Nephron (organoid): ENCODE data around the gene ROPN1L.
A peak's percentile ranks its signal among the peaks of the same experiment; 100 is the strongest.

Experiments
- H3K27ac Mint-ChIP-seq, 3 experiments: 2 replicates each; pipeline ENCODE4 v1.8.0; 2020; ENCODE audit warnings: mixed read lengths in 3 of 3, mild to moderate bottlenecking in 2 of 3, moderate library complexity in 1 of 3
- H3K27me3 Mint-ChIP-seq: 2 replicates; pipeline ENCODE4 v1.8.0; 2021; ENCODE audit warnings: low read depth, mild to moderate bottlenecking, moderate library complexity, mixed read lengths
- H3K36me3 Mint-ChIP-seq: 2 replicates; pipeline ENCODE4 v1.8.0; 2020; ENCODE audit warnings: low read depth, mixed read lengths
- H3K4me1 Mint-ChIP-seq: 2 replicates; pipeline ENCODE4 v1.8.0; 2020; ENCODE audit warnings: mixed read lengths
- H3K4me3 Mint-ChIP-seq, 3 experiments: 2 replicates each; pipeline ENCODE4 v1.8.0; 2020; ENCODE audit warnings: mild to moderate bottlenecking in 3 of 3, mixed read lengths in 3 of 3, moderate library complexity in 2 of 3
- H3K9me3 Mint-ChIP-seq: 2 replicates; pipeline ENCODE4 v1.8.0; 2020; ENCODE audit warnings: mixed read lengths
- TF ChIP-seq, protein P1 (sequence below), 3 experiments: fragments of 200-600 bp; sonication (generic); IDR thresholded peaks; one replicate each; pipeline ENCODE4 v1.5.0; 2021; ENCODE audit warnings: antibody characterized with exemption in 3 of 3; ENCODE audit not compliant: unreplicated experiment in 3 of 3

Gene ROPN1L

DNA sequence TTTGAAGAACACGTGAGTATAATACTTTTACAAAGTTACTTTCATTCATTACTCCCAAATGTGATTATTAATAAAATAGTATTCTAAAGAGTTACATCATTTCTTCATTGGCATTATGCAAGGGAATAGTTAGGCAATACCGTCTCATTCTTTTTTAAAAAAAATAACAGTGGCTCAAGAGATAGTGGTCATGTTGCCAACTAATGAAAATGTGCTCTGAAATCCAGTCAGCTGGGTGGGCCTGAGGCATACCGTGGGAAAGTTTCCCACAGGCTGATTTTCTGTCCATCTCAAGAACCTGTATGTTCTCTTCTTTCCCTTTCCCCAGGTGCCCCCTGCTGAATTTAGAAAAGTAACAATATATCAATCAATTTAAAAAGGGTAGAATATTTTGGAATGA, 40.8 kb upstream of the ROPN1L start:
- no peaks in the 10 kb centered on the region for H3K27me3 Mint-ChIP-seq
- TF ChIP-seq, protein P1, sequence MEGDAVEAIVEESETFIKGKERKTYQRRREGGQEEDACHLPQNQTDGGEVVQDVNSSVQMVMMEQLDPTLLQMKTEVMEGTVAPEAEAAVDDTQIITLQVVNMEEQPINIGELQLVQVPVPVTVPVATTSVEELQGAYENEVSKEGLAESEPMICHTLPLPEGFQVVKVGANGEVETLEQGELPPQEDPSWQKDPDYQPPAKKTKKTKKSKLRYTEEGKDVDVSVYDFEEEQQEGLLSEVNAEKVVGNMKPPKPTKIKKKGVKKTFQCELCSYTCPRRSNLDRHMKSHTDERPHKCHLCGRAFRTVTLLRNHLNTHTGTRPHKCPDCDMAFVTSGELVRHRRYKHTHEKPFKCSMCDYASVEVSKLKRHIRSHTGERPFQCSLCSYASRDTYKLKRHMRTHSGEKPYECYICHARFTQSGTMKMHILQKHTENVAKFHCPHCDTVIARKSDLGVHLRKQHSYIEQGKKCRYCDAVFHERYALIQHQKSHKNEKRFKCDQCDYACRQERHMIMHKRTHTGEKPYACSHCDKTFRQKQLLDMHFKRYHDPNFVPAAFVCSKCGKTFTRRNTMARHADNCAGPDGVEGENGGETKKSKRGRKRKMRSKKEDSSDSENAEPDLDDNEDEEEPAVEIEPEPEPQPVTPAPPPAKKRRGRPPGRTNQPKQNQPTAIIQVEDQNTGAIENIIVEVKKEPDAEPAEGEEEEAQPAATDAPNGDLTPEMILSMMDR (IDR thresholded peaks at IDR 0.05; ENCODE audit: unreplicated experiment in 3 of 3) = no peak
- H3K4me1 Mint-ChIP-seq = peaks cover 10% of the 10 kb centered on the region
- H3K36me3 Mint-ChIP-seq = peaks cover 78% of the 10 kb centered on the region
- no peak overlapping the region for H3K4me3 Mint-ChIP-seq
- no peak overlapping the region for H3K27ac Mint-ChIP-seq
- no peaks in the 10 kb centered on the region for H3K9me3 Mint-ChIP-seq

GRCh38 chr5:10401498-10401897, 40.2 kb upstream of the ROPN1L start:
- Mint-ChIP-seq H3K4me1 (peaks cover 10% of the 10 kb centered on the region), H3K27me3 (no peaks in the 10 kb centered on the region), H3K4me3 (no peak overlapping the region), H3K27ac (no peak overlapping the region), H3K36me3 (peaks cover 79% of the 10 kb centered on the region), H3K9me3 (no peaks in the 10 kb centered on the region)
- TF ChIP-seq, protein P1 (IDR thresholded peaks at IDR 0.05; ENCODE audit: unreplicated experiment in 3 of 3) = no peak

DNA sequence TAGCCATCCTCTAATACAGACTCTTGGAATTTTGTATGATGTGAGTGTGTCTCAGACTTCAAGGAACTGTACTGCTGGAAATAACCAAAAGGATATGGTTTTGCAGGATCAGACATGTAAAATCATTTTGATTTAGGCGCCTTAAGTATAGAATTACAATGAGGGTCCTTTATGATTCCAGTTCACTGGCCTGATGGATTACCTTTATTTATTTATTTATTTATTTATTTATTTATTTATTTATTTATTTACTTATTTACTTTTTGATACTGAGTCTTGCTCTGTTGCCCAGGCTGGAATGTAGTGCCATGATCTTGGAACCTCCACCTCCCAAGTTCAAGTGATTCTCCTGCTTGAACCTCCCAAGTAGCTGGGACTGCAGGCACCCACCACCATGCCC, 37.9 kb upstream of the ROPN1L start:
- H3K4me1 Mint-ChIP-seq = peaks cover 10% of the 10 kb centered on the region
- H3K9me3 Mint-ChIP-seq = no peaks in the 10 kb centered on the region
- peaks cover 90% of the 10 kb centered on the region for H3K36me3 Mint-ChIP-seq
- H3K4me3 Mint-ChIP-seq = no peak overlapping the region
- TF ChIP-seq, protein P1 (IDR thresholded peaks at IDR 0.05; ENCODE audit: unreplicated experiment in 3 of 3) = no peak
- H3K27ac Mint-ChIP-seq = no peak overlapping the region
- H3K27me3 Mint-ChIP-seq = no peaks in the 10 kb centered on the region

- Mint-ChIP-seq H3K4me3 (no peak overlapping the region), H3K27ac (no peak overlapping the region), H3K4me1 (no peaks in the 10 kb centered on the region), H3K36me3 (peaks cover 96% of the 10 kb centered on the region), H3K9me3 (no peaks in the 10 kb centered on the region), H3K27me3 (no peaks in the 10 kb centered on the region)
- TF ChIP-seq, protein P1 (IDR thresholded peaks at IDR 0.05; ENCODE audit: unreplicated experiment in 3 of 3) = no peak
These were observed 35.0 kb upstream of the ROPN1L start for GRCh38 chr5:10406651-10407050.

DNA sequence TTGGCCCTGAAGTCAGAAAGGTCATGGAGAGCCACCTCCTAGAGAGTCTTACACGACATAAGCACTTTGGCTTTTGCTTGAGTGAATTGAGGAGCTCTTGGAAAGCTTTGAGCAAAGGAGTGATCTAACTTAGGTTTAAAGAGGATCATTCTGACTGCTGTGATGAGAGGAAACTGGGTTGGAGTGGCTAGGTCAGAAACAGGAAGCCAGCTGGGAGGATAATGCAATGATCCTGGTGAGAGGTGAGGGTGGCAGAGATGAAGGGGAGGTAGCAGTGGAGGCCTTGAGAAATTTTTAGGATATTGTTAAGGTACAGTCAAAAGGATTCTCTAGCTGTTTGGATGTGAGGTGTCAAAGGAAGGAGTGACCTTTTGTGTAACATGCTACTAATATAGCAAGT, 32.2 kb upstream of the ROPN1L start:
- Mint-ChIP-seq H3K36me3 (peaks cover 96% of the 10 kb centered on the region), H3K27me3 (no peaks in the 10 kb centered on the region), H3K9me3 (no peaks in the 10 kb centered on the region), H3K27ac (peak overlapping the region in 1 of 3 experiments; percentile 18), H3K4me3 (no peak overlapping the region), H3K4me1 (no peaks in the 10 kb centered on the region)
- TF ChIP-seq, protein P1 (IDR thresholded peaks at IDR 0.05; ENCODE audit: unreplicated experiment in 3 of 3) = no peak

DNA sequence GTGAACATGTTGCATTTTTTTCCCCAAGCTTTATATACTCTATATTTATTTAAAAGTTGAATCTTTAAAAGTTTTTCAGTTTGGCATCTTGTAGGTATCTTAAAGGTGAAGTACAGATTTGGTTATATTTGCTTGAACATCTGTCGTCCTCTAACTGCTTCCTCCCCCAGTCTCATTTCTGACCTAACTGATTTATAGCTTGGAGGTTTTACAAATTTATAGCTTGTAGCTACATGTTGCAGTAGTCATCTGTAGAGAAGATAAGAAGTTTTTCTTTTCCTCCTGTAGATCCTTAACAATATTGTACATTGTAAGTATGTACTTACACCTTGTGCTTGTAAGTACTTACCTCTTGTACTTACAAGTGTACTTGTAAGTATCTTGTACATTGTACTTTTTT, 31.0 kb upstream of the ROPN1L start:
- Mint-ChIP-seq H3K27me3 (no peaks in the 10 kb centered on the region), H3K36me3 (peaks cover 96% of the 10 kb centered on the region), H3K4me3 (no peak overlapping the region), H3K9me3 (no peaks in the 10 kb centered on the region), H3K4me1 (no peaks in the 10 kb centered on the region), H3K27ac (no peak overlapping the region)
- TF ChIP-seq, protein P1 (IDR thresholded peaks at IDR 0.05; ENCODE audit: unreplicated experiment in 3 of 3) = no peak
